Activated T-cell treated with anti-CD3 and anti-CD28 coated beads, Interleukin-2, amount 50 U/mL, for 72 hours (primary cell): ENCODE measurements around the gene ADGRV1. TPM values are rescaled to one million over a fixed set of nuclear protein-coding genes. Genes with fewer than 3 reads are reported as not detected.

Source experiments
- ATAC-seq, 2 donors: fragments of 150-1000 bp; cut with Tn5 transposase; replicated peaks in 1 of 2; 2 replicates each; pipeline ENCODE4 v1.10.0; 2021; ENCODE audit warnings: moderate library complexity in 2 of 2, mild to moderate bottlenecking in 1 of 2
- DNase-seq, 2 donors: peaks; one replicate each; pipeline ENCODE4 v3.0.0; 2021 to 2022; ENCODE audit warnings: mixed read lengths in 1 of 2
- H3K27ac Mint-ChIP-seq: one replicate; pipeline ENCODE4 v1.8.0; 2022; ENCODE audit warnings: mild to moderate bottlenecking, moderate library complexity, mixed read lengths
- H3K27me3 Mint-ChIP-seq: one replicate; pipeline ENCODE4 v1.8.0; 2022; ENCODE audit warnings: low read depth, mixed read lengths
- H3K36me3 Mint-ChIP-seq, 2 donors: one replicate each; pipeline ENCODE4 v1.8.0; 2022; ENCODE audit warnings: mixed read lengths in 2 of 2, mild to moderate bottlenecking in 1 of 2; ENCODE audit not compliant: insufficient read depth in 2 of 2
- H3K4me1 Mint-ChIP-seq: one replicate; pipeline ENCODE4 v1.8.0; 2022; ENCODE audit warnings: low read depth, mixed read lengths
- H3K4me3 Mint-ChIP-seq, 2 donors: one replicate each; pipeline ENCODE4 v1.8.0; 2022; ENCODE audit warnings: mild to moderate bottlenecking in 2 of 2, mixed read lengths in 2 of 2, moderate library complexity in 2 of 2
- H3K9me3 Mint-ChIP-seq, 2 donors: one replicate each; pipeline ENCODE4 v1.8.0; 2022; ENCODE audit warnings: mixed read lengths in 2 of 2
- total RNA-seq, 2 donors: library from RNA; stranded (reverse); gene quantifications; one replicate each; pipeline ENCODE4 v1.2.3, GENCODE V29; 2022

Gene ADGRV1
- total RNA-seq, 2 donors from 2014 or later, result 0.12 to 0.21 TPM

DNA sequence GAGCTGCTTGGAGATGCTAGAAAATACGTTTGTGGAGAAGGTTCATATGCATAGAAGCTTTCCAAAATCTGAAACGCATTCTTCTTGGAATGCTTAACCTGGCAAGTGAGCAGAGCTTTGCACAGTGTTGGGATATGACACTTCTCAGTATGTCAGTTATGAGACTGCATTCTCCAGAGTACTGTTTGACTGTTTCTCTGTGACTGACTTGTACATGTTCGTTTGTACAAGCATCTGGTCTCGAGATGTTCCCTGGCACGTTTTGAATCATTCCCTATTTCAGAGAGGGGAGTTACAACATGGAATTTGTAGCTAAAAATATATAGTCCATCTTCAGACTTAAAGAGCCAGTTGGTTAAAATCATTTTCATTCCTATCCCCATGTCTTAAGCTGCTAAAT, 552.1 kb downstream of the ADGRV1 start:
- H3K4me3 Mint-ChIP-seq, result no peak overlapping the region
- no peaks in the 10 kb centered on the region for H3K4me1 Mint-ChIP-seq
- DNase-seq (no peak), ATAC-seq (no peak)
- peaks cover 0 to 2% of the 10 kb centered on the region in 2 donors for H3K36me3 Mint-ChIP-seq
- peaks cover 12% of the 10 kb centered on the region for H3K27me3 Mint-ChIP-seq
- peaks cover 0 to 2% of the 10 kb centered on the region in 2 donors for H3K9me3 Mint-ChIP-seq
- no peak overlapping the region for H3K27ac Mint-ChIP-seq

DNA sequence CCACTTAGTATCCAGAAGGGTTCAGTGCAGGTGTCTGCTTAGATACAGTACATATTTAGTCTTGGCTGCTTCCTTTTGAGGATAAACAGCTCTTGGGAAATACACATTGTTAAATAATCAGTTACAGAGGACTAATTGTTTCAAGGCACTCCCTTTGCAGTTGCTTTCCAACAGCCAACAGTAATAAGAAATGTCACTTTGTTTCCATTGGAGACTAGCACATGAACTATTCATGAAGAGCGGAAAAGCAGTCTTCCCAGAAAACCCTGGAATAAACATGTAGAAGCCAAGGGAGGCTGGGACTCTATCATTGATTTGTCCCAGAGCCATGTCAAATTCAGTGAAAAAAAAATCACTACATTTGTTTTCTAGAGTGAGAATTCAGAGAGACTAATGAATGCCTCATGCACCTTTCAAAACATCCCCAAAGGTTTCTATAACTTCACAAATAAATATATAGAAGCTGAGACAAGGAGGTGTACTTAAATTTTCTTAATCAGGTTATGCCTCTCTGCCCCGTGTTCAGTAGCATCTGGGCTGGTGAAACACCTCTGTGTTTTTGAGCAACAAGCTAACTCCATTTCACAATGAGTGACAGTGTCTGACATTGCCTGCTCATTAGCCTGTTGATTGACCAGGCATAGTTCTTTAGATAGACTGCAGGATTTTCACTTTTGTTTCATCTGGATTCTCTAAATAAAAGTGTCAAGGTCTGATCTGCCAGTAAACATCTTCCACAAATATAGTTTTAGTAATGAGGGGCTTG, 553.1 kb downstream of the ADGRV1 start:
- ATAC-seq, result no peak
- Mint-ChIP-seq H3K27ac (no peak overlapping the region), H3K9me3 (no peaks in the 10 kb centered on the region)

DNA sequence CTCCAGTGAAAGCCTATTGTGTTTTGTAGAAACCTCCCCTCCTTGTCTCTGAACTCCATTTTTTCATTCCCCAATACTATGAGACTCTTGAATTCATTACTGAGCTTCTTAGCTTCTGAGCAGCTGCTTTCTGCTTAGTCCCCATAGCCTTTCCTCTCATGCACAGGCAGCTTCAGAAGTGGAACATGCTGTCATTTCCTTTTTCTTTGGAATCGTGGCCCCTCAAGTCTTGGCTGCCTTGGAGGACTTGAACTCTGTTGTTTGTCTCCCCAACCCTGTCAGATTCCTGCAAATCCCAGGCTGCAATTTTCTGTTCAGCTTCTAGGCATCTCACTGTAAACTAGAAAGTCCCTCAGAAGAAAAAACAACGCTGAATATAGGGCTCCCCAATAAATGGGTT, 556.1 kb downstream of the ADGRV1 start:
- Mint-ChIP-seq H3K27ac (no peak overlapping the region), H3K9me3 (no peaks in the 10 kb centered on the region), H3K4me3 (no peak overlapping the region), H3K36me3 (no peaks in the 10 kb centered on the region), H3K27me3 (peaks cover 17% of the 10 kb centered on the region), H3K4me1 (no peaks in the 10 kb centered on the region)
- ATAC-seq (no peak), DNase-seq (no peak)

More for the DNA sequence above, 553.1 kb downstream of the ADGRV1 start:
- H3K4me1 Mint-ChIP-seq, result no peaks in the 10 kb centered on the region
- H3K4me3 Mint-ChIP-seq, result no peak overlapping the region
- DNase-seq, result no peak
- peaks cover 0 to 1% of the 10 kb centered on the region in 2 donors for H3K36me3 Mint-ChIP-seq
- peaks cover 12% of the 10 kb centered on the region for H3K27me3 Mint-ChIP-seq

DNA sequence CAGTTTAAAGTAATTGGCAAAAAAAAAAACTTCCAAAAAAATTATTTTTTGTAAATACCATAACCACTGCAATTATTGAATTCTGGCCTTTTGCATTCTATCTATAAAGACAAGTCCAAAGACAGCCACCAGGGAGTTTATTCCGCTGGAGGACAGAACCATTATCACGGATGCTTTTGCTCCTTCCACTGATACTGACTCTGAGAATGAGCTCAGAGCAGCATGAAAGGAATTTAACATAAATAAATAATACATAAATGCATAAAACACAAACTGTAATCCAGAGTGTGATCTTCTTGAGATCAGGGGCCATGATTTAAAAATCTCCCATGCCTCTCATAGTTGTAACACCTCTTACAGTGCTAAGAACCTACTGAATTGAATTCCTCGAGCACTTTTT, 559.8 kb downstream of the ADGRV1 start:
- Mint-ChIP-seq H3K27me3 (peaks cover 5% of the 10 kb centered on the region), H3K36me3 (no peaks in the 10 kb centered on the region), H3K27ac (no peak overlapping the region), H3K4me1 (no peaks in the 10 kb centered on the region), H3K4me3 (no peak overlapping the region), H3K9me3 (no peaks in the 10 kb centered on the region)
- no peak for ATAC-seq
- DNase-seq, result no peak

DNA sequence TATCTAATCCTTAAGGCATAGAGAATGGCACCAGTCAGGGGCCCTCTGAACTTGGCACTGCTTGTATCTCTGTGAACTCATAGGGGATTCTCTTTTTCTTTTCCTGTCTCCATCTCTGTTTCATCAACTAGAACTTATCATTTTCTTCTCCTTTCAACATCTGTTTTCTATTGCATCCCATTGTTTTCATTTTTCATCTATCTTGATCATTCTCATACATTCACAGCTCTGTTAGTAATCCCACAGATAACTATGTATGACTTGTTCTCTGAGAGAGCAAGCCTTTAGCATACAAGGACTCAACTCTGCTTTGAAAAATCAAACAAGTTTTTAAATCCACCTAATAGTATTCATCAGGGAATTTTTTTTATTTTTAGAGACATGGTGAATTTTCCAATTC, 560.2 kb downstream of the ADGRV1 start:
- H3K4me1 Mint-ChIP-seq, result no peaks in the 10 kb centered on the region
- no peaks in the 10 kb centered on the region for H3K36me3 Mint-ChIP-seq
- H3K27ac Mint-ChIP-seq, result no peak overlapping the region
- DNase-seq (no peak), ATAC-seq (no peak)
- peaks cover 5% of the 10 kb centered on the region for H3K27me3 Mint-ChIP-seq
- no peak overlapping the region for H3K4me3 Mint-ChIP-seq
- H3K9me3 Mint-ChIP-seq, result no peaks in the 10 kb centered on the region

DNA sequence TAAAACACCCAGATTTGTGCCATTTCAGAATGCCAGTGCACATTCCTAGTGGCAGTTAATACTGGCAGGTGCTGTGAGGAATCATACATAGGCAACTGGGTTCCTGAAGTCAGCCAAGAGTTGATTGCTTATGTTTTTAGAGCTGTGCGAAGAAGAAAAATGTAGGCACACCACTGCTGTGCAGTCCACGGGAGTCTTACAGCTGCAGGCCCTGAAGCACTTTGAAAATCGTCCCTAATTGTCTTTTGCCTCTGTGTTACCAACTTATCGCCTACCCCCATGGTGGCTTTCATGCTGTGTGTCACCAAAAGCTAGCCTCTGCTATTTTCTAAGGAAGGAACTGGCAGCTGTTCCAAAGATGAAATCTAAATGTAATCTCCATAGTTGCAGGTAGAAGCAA, 560.6 kb downstream of the ADGRV1 start:
- Mint-ChIP-seq H3K36me3 (no peaks in the 10 kb centered on the region), H3K27me3 (peaks cover 5% of the 10 kb centered on the region), H3K4me1 (no peaks in the 10 kb centered on the region), H3K9me3 (no peaks in the 10 kb centered on the region), H3K4me3 (no peak overlapping the region), H3K27ac (no peak overlapping the region)
- DNase-seq, result no peak
- no peak for ATAC-seq

DNA sequence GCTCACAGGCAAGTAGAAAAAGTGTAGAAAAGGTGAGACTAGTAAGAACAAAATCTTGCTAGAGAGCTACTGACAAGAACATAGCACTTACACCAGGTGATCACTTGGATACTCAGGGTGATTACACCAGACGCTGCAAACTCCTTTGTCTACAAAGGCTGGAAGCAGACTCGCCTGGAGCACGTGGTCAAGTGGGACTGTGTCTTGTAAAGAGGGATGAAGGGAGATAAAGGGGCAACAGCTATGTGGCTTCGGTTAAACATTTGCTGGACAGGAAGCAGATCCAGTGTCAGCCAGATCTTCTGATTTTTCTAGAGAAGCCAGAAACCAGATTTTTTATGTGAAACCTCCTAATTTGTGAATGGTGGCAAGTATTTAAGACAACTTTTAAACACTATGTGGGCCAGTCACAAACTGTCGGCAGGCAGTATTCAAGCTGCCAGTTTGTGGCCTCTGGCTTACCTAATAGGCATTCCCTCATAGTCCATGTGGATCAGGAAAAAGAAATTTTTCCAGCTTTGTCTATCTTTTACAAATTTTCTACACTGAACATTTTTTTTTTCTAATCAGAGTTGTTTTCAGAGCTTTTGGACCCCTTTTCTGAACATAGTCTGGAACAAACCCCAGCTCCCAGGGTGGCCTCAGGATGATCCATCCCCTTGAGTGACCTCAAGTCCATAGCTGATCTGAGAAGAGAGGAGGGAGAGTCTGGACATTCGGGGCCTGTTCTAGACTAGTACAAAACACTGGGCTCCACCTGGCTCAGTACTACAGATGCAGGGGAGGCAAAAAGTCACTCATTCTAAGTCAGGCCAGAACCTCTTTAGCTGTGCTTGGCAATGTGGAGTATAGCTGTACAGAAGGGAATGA, 561.6 kb downstream of the ADGRV1 start:
- no peaks in the 10 kb centered on the region for H3K4me1 Mint-ChIP-seq
- no peak overlapping the region for H3K27ac Mint-ChIP-seq
- DNase-seq (no peak), ATAC-seq (no peak)
- no peak overlapping the region for H3K4me3 Mint-ChIP-seq
- H3K27me3 Mint-ChIP-seq, result peaks cover 5% of the 10 kb centered on the region
- no peaks in the 10 kb centered on the region for H3K9me3 Mint-ChIP-seq
- no peaks in the 10 kb centered on the region for H3K36me3 Mint-ChIP-seq

DNA sequence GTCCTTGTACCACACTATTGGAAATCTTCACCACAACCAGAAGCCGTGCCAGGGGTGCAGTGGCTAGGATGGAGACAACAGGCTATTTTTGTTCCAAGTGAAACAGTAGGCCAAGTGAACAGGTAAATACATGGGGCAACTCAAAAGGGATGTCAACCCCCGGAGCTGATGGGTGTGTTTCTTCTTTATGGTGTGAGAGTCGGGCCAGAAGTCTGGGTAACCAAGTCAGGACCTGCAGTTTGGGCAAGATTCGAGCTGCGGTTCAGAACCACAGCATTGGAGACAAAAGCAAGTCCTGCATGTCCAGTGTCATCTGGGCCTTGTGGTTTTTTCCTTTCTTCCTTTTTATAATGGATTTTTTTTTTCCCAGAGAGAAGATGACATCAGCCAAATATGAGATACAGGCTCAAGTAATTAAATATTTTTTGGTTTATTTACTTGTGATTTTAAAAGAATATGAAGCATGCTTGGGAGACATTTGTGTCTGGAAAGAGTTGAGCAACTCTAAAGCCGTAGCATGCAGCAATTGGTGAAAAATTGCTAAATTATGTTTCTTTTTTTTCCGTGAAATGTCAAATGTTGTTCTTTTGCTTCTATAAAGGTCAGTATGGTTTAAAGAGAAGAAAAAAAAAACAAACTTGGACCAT, 562.9 kb downstream of the ADGRV1 start:
- Mint-ChIP-seq H3K27me3 (peaks cover 15% of the 10 kb centered on the region), H3K36me3 (no peaks in the 10 kb centered on the region), H3K4me1 (no peaks in the 10 kb centered on the region), H3K27ac (no peak overlapping the region), H3K4me3 (no peak overlapping the region), H3K9me3 (no peaks in the 10 kb centered on the region)
- ATAC-seq, result no peak
- DNase-seq, result no peak

DNA sequence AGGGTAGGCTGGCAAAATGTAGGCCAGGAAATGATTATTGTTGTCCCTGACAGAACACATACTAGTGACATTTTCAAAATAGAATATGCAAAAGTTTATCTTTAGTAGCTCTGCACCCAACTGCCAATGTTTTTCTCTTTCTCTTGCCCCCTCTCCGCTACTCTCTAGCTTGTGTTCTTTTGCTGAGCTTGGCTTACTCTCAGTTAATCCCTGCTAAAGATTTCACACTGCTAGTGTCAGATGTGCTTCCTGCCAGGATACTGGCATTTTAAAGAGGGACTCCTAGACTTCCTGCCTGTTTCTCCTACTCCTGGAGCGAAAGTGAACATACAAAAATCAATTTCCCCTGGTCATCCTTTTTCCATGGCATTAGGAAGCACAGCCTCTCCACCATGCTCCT, 564.1 kb downstream of the ADGRV1 start:
- Mint-ChIP-seq H3K27me3 (peaks cover 15% of the 10 kb centered on the region), H3K9me3 (no peaks in the 10 kb centered on the region), H3K36me3 (no peaks in the 10 kb centered on the region), H3K4me3 (no peak overlapping the region), H3K27ac (no peak overlapping the region), H3K4me1 (no peaks in the 10 kb centered on the region)
- ATAC-seq (no peak), DNase-seq (no peak)

DNA sequence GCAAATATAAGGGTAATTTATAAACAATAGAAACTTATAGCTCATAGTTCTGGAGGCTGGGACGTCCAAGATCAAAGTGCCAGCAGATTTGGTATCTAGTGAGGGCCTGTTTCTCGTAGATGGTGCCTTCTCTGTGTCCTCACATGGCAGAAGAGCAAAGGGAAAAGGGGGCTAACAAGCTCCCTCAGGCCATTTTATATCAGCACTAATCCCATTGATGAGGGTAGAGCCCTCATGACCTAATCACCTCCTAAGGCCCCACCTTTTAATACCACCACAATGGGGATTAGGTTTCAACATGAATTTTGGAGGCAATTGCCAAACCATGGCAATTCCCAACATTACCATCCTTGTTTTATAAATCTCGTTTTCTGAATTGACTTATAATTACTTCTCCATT, 564.7 kb downstream of the ADGRV1 start:
- DNase-seq (no peak), ATAC-seq (no peak)
- Mint-ChIP-seq H3K27me3 (peaks cover 9% of the 10 kb centered on the region), H3K9me3 (no peaks in the 10 kb centered on the region), H3K4me1 (no peaks in the 10 kb centered on the region), H3K27ac (no peak overlapping the region), H3K4me3 (no peak overlapping the region), H3K36me3 (no peaks in the 10 kb centered on the region)

DNA sequence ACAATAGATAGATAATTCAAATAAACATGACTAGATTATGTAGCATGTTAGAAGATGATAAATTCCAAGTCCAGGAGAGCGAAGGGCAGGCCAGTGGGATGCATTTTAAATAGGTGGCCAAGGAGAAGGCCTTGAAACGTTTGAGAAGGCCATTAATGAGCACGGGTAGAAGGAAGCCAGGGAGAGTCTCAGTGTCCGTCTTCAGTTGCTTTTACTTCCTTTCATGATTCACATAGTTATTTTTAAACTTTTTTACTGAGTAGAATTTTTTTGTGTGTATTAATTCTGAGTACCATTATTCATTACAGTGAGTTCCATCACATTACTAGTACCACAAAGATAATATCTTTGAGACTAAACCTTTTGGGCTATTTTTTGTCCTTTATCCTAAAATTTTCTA, 565.3 kb downstream of the ADGRV1 start:
- ATAC-seq (no peak), DNase-seq (no peak)
- peaks cover 9% of the 10 kb centered on the region for H3K27me3 Mint-ChIP-seq
- H3K27ac Mint-ChIP-seq, result no peak overlapping the region
- H3K4me1 Mint-ChIP-seq, result no peaks in the 10 kb centered on the region
- H3K9me3 Mint-ChIP-seq, result no peaks in the 10 kb centered on the region
- H3K36me3 Mint-ChIP-seq, result no peaks in the 10 kb centered on the region
- H3K4me3 Mint-ChIP-seq, result no peak overlapping the region

DNA sequence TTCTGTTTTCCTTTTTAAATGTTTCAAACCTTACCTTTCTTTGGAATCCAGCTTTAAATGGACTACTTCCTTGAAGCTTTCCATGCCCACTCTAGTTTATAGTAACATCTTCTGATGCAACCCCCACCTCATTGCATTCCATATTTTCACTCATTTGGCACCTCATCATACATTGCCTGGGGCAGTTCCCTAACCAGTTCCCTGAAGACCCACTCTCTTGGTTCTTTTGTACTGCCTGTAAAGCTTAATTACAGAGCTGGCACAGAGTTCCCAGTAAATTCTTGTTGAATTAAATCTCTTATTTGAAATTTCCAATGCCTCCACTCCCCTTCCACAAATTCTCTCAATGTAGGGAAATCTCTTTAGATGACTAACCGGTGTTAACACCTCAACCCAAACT, 567.3 kb downstream of the ADGRV1 start:
- no peak overlapping the region for H3K4me3 Mint-ChIP-seq
- DNase-seq (no peak), ATAC-seq (no peak)
- peaks cover 9% of the 10 kb centered on the region for H3K27me3 Mint-ChIP-seq
- H3K27ac Mint-ChIP-seq, result no peak overlapping the region
- no peaks in the 10 kb centered on the region for H3K9me3 Mint-ChIP-seq
- H3K36me3 Mint-ChIP-seq, result no peaks in the 10 kb centered on the region
- no peaks in the 10 kb centered on the region for H3K4me1 Mint-ChIP-seq

DNA sequence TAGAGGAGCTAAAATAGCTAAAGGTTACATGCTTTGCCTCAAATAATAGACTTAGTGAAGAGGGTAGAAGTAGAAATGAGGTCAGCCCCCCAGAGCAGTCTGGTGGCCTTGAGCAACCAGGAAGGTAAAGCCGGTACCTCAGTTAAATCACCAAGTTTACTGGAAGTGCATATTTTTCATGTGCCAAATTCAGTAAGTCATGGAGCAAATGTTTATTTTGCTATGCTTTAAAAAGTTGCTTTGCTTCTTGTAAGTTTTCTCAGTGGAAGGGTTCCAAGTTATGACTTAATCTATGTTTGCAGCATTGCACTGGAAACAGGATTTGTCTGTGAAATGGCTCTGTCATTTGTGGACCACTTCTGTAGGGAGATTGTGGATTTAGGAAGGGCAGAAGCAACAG, 567.9 kb downstream of the ADGRV1 start:
- Mint-ChIP-seq H3K4me1 (no peaks in the 10 kb centered on the region), H3K27me3 (peaks cover 9% of the 10 kb centered on the region), H3K36me3 (peaks cover 0 to 2% of the 10 kb centered on the region in 2 donors), H3K27ac (no peak overlapping the region), H3K9me3 (no peaks in the 10 kb centered on the region), H3K4me3 (no peak overlapping the region)
- ATAC-seq (no peak), DNase-seq (no peak)
